Type B pancreatic cell (in vitro differentiated cells): Measurements from ENCODE around the gene TMEM109. TPM values are rescaled to one million over a fixed set of nuclear protein-coding genes. Genes with fewer than 3 reads are reported as not detected.

ENCODE experiments used
- DNase-seq: peaks from one replicate; pipeline ENCODE4 v3.0.0; 2021; ENCODE audit warnings: mixed read lengths; ENCODE audit not compliant: unreplicated experiment; ENCODE audit errors: extremely low spot score
- H3K27ac Mint-ChIP-seq: 2 replicates; pipeline ENCODE4 v1.8.0; 2021; ENCODE audit warnings: mild to moderate bottlenecking, mixed read lengths
- H3K27me3 Mint-ChIP-seq: 2 replicates; pipeline ENCODE4 v1.8.0; 2021; ENCODE audit warnings: mixed read lengths
- H3K36me3 Mint-ChIP-seq: 2 replicates; pipeline ENCODE4 v1.8.0; 2021; ENCODE audit warnings: mixed read lengths
- H3K4me1 Mint-ChIP-seq: one replicate; pipeline ENCODE4 v1.8.0; 2021; ENCODE audit warnings: mixed read lengths; ENCODE audit not compliant: unreplicated experiment
- H3K4me3 Mint-ChIP-seq: 2 replicates; pipeline ENCODE4 v1.8.0; 2021; ENCODE audit warnings: mild to moderate bottlenecking, mixed read lengths
- H3K9me3 Mint-ChIP-seq: 2 replicates; pipeline ENCODE4 v1.8.0; 2021; ENCODE audit warnings: mixed read lengths
- total RNA-seq: library from RNA; stranded (reverse); gene quantifications from 2 replicates; pipeline ENCODE4 v1.2.1, GENCODE V29; 2021; ENCODE audit warnings: low replicate concordance
- TF ChIP-seq, protein P1 (sequence below): fragments of 200-600 bp; sonication (generic); conservative IDR thresholded peaks from 2 replicates; pipeline ENCODE4 v1.5.0; 2021; ENCODE audit warnings: antibody characterized with exemption, mild to moderate bottlenecking

Gene TMEM109
- total RNA-seq, 1 donor from 2014 or later, result 83.0 TPM

DNA sequence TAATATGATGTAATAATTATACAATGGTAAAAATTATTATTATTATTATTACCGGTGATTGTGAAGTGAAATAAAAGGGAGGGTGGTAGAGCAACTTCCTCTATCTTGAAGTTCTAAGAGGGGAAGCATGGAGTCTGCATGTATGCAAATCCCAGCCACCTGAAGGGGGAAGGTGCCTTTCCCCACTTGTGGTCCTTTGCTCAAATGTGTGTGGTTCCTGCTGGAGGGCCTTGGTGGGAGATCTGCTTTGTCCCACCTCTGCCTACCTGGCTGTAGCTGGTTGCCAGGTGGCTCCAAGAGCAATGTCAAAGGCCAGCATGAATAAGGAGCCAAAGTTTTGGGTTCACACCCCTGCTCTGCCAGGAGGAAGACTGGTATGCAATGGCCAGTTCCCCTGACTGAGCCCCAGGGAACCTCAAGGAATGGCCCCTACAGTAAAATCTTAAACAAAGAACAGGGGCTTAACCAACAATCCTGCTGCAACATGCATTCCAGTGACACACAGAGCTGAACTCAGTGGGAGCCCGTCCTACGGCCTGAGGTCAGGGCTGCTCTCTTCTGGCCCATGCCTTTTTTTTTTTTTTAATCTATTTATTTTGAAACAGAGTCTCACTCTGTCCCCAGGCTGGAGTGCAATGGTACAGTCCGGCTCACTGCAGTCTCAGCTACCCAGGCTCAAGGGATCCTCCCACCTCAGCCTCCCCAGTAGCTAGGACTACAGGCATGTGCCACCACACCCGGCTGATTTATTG is 18.8 kb downstream of the TMEM109 start:
- DNase-seq, result no peak
- H3K4me3 Mint-ChIP-seq, result no peak overlapping the region
- H3K4me1 Mint-ChIP-seq, result no peaks in the 10 kb centered on the region
- no peaks in the 10 kb centered on the region for H3K9me3 Mint-ChIP-seq
- peaks cover 14% of the 10 kb centered on the region for H3K36me3 Mint-ChIP-seq
- TF ChIP-seq, protein P1, sequence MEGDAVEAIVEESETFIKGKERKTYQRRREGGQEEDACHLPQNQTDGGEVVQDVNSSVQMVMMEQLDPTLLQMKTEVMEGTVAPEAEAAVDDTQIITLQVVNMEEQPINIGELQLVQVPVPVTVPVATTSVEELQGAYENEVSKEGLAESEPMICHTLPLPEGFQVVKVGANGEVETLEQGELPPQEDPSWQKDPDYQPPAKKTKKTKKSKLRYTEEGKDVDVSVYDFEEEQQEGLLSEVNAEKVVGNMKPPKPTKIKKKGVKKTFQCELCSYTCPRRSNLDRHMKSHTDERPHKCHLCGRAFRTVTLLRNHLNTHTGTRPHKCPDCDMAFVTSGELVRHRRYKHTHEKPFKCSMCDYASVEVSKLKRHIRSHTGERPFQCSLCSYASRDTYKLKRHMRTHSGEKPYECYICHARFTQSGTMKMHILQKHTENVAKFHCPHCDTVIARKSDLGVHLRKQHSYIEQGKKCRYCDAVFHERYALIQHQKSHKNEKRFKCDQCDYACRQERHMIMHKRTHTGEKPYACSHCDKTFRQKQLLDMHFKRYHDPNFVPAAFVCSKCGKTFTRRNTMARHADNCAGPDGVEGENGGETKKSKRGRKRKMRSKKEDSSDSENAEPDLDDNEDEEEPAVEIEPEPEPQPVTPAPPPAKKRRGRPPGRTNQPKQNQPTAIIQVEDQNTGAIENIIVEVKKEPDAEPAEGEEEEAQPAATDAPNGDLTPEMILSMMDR, result no peak
- H3K27me3 Mint-ChIP-seq, result no peaks in the 10 kb centered on the region
- H3K27ac Mint-ChIP-seq, result no peak overlapping the region

DNA sequence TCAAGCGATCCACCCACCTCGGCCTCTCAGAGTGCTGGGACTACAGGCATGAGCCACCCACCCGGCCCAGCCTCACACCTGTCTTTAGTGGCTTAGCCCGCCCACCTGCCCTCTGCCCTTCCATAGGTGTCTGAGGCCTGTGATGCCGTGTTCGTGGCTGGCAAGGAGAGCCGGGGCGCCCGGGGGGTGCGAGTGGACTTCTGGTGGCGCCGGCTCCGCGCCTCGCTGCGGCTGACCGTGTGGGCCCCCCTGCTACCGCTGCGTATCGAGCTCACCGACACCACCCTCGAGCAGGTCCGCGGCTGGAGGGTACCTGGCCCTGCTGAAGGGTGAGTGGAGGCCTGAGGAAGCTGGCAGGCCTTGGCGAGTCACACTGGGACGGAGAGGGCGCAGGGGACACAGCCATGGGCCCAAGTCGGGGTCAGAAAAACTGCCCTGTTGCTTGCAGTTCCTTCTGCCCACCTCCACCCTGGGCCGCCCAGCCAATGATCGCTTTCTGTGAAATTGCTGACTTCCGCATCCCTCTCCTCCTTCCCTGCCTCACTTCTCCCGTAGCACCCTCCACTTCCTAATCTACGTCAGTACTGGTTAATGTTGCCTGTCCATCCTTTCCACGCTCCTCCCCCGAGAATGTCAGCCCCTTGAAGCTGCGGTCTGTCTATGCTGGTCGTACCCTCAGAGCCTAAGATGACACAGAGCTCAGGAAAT is 19.6 kb downstream of the TMEM109 start:
- TF ChIP-seq, protein P1, result no peak
- Mint-ChIP-seq H3K4me1 (peaks cover 3% of the 10 kb centered on the region), H3K36me3 (peaks cover 14% of the 10 kb centered on the region), H3K27me3 (no peaks in the 10 kb centered on the region), H3K27ac (no peak overlapping the region), H3K9me3 (no peaks in the 10 kb centered on the region), H3K4me3 (no peak overlapping the region)
- no peak for DNase-seq

GRCh38 chr11:60934124-60934789 is 20.3 kb downstream of the TMEM109 start:
- no peak for DNase-seq
- Mint-ChIP-seq H3K4me3 (no peak overlapping the region), H3K27ac (no peak overlapping the region), H3K27me3 (no peaks in the 10 kb centered on the region), H3K9me3 (no peaks in the 10 kb centered on the region), H3K4me1 (peaks cover 8% of the 10 kb centered on the region), H3K36me3 (peaks cover 14% of the 10 kb centered on the region)
- TF ChIP-seq, protein P1, result no peak

DNA sequence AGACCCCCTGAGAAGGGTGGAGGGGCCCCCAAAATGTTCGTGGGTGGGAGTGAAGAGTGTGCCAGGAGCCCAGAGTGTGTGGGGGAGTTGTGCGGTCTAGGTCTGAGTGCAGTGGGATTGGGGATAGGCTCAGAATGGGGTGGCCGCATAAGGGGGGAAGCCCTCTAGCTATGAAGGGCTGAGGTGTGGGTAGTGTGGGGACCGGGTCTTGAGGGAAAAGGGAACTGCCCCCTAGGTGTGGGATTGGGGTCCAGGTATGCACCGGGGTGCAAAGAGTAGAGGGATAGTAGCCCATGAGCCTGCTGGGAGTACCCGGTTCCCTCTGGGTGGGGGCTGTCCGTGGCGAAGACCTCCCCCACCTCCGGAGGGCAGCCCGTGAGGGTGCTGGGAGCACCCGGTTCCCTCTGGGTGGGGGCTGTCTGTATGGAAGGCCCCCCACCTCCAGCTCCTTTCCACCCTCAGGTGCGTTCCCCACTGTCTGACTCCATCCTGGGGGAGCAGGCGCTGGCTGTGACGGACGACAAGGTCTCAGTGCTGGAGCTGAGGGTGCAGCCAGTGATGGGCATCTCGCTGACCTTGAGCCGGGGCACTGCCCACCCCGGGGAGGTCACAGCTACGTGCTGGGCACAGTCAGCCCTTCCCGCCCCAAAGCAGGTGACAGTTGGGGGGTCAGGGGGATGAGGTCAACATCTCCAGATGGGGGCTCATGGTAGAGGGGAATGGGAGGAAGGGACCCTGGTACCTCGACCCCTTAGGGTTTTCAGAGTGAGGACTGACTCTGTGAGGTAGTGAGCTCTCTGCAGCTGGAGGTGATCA is 21.0 kb downstream of the TMEM109 start:
- Mint-ChIP-seq H3K4me3 (no peak overlapping the region), H3K4me1 (peaks cover 8% of the 10 kb centered on the region), H3K27ac (no peak overlapping the region), H3K36me3 (peaks cover 9% of the 10 kb centered on the region), H3K9me3 (no peaks in the 10 kb centered on the region), H3K27me3 (no peaks in the 10 kb centered on the region)
- TF ChIP-seq, protein P1, result no peak
- DNase-seq, result no peak
